SK-N-SH treated with all-trans-retinoic acid at 6 μM for 48 hours (cell line): ENCODE measurements around the gene CSNK1A1L.

Experiments
- CREB5 ChIP-seq: fragments of 250-450 bp; sonication (Bioruptor Pico); IDR thresholded peaks from 2 replicates; pipeline ENCODE4 v1.5.1; 2020; ENCODE audit warnings: low read depth, mild to moderate bottlenecking, moderate library complexity
- CSDC2 ChIP-seq: fragments of 250-450 bp; sonication (Bioruptor Pico); IDR thresholded peaks from 2 replicates; pipeline ENCODE4 v1.5.0; 2020; ENCODE audit warnings: mild to moderate bottlenecking, moderate library complexity
- ISL1 ChIP-seq: fragments of 250-450 bp; sonication (Bioruptor Pico); IDR thresholded peaks from 2 replicates; pipeline ENCODE4 v2.1.2; 2022; ENCODE audit warnings: mild to moderate bottlenecking, moderate library complexity
- PATZ1 ChIP-seq: fragments of 250-450 bp; sonication (Bioruptor Pico); IDR thresholded peaks from 2 replicates; pipeline ENCODE4 v1.8.0; 2020; ENCODE audit warnings: mild to moderate bottlenecking, moderate library complexity, borderline replicate concordance
- PPARA ChIP-seq: fragments of 250-450 bp; sonication (Bioruptor Pico); IDR thresholded peaks from 2 replicates; pipeline ENCODE4 v1.5.0; 2020; ENCODE audit warnings: mild to moderate bottlenecking, borderline replicate concordance
- SNAI2 ChIP-seq: fragments of 250-450 bp; sonication (Bioruptor Pico); IDR thresholded peaks from 2 replicates; pipeline ENCODE4 v1.5.0; 2020; ENCODE audit warnings: mild to moderate bottlenecking, moderate library complexity
- ZFP3 ChIP-seq: fragments of 250-450 bp; sonication (Bioruptor Pico); IDR thresholded peaks from 2 replicates; pipeline ENCODE4 v1.5.0; 2020; ENCODE audit warnings: mild to moderate bottlenecking, moderate library complexity
- ZNF565 ChIP-seq: fragments of 450-650 bp; formaldehyde crosslinking; conservative IDR thresholded peaks from 2 replicates; pipeline ENCODE4 v1.5.0; 2020; ENCODE audit warnings: low read depth, mild to moderate bottlenecking, moderate library complexity
- ZNF8 ChIP-seq: fragments of 450-650 bp; formaldehyde crosslinking; IDR thresholded peaks from 2 replicates; pipeline ENCODE4 v1.5.0; 2020; ENCODE audit warnings: mild to moderate bottlenecking, moderate library complexity

GRCh38 chr13:37058910-37059847, 46.3 kb downstream of the CSNK1A1L start, which contains the start of gene SUPT20H:
- TF ChIP-seq PATZ1 (no peak; the same call in 1 of the 2 replicates), ZFP3 (CRISPR knock-in tag) (peak; percentile 71; the same call in 1 of the 2 replicates), CSDC2 (no peak), PPARA (CRISPR knock-in tag) (no peak), CREB5 (CRISPR knock-in tag) (no peak), ZNF565 (CRISPR knock-in tag) (no peak), ZNF8 (CRISPR knock-in tag) (no peak), SNAI2 (CRISPR knock-in tag) (0 out of 2 replicates have a peak, but pooled peaks have one; percentile 11), ISL1 (CRISPR knock-in tag) (no peak)
